Activated T-helper 17 cell treated with anti-CD3 and anti-CD28 coated beads, Interleukin-2, amount 50 U/mL, for 72 hours (primary cell): ENCODE data around the gene SHISA7. TPM values are rescaled to one million over a fixed set of nuclear protein-coding genes. Genes with fewer than 3 reads are reported as not detected.

ENCODE experiments used
- total RNA-seq, 2 donors: library from RNA; stranded (reverse); gene quantifications; one replicate each; pipeline ENCODE4 v1.2.3, GENCODE V29; 2022

SHISA7 gene
- total RNA-seq, 2 donors from 2014 or later = 0.11 TPM; not detected in 1

Other genes with a start within 250 kb of the SHISA7 start
- gene PTPRH, start 233.8 kb downstream of the SHISA7 start, total RNA-seq = not detected
- 10 to 100 TPM in 1 of 2 donors, 1 to 10 TPM in 1; 8.5 to 11.3 TPM for gene TMEM86B, start 214.5 kb downstream of the SHISA7 start, total RNA-seq
- 100 to 1,000 TPM; 156 to 319 TPM for gene PPP6R1, start 184.3 kb downstream of the SHISA7 start, total RNA-seq
- gene HSPBP1, start 163.2 kb downstream of the SHISA7 start, total RNA-seq = 10 to 100 TPM; 20.8 to 56.6 TPM
- gene BRSK1, start 159.3 kb downstream of the SHISA7 start, total RNA-seq = 10 to 100 TPM in 1 of 2 donors, 1 to 10 TPM in 1; 6.3 to 13.7 TPM
- under 1 TPM; 0.39 to 0.56 TPM for gene TMEM150B, start 118.0 kb downstream of the SHISA7 start, total RNA-seq
- gene KMT5C, start 103.4 kb downstream of the SHISA7 start, total RNA-seq = 10 to 100 TPM; 15.6 to 25.3 TPM
- under 1 TPM; 0.15 to 0.50 TPM for gene COX6B2, start 88.6 kb downstream of the SHISA7 start, total RNA-seq
- gene GARIN5B, start 80.0 kb downstream of the SHISA7 start, total RNA-seq = not detected
- under 1 TPM; 0.15 to 0.95 TPM for gene IL11, start 72.8 kb downstream of the SHISA7 start, total RNA-seq
- gene TMEM190, start 66.5 kb downstream of the SHISA7 start, total RNA-seq = not detected
- gene TMEM238, start 59.0 kb downstream of the SHISA7 start, total RNA-seq = 10 to 100 TPM in 1 of 2 donors, 1 to 10 TPM in 1; 7.2 to 11.5 TPM
- 1,000 to 10,000 TPM; 2,155 to 2,438 TPM for gene RPL28, start 57.4 kb downstream of the SHISA7 start, total RNA-seq
- gene UBE2S, start 35.5 kb downstream of the SHISA7 start, total RNA-seq = 100 to 1,000 TPM; 183 to 343 TPM
- 10 to 100 TPM; 21.2 to 39.5 TPM for gene ISOC2, start 18.3 kb upstream of the SHISA7 start, total RNA-seq
- not detected for gene C19orf85, start 21.5 kb upstream of the SHISA7 start, total RNA-seq
- 10 to 100 TPM; 11.1 to 11.3 TPM for gene ZNF628, start 33.3 kb upstream of the SHISA7 start, total RNA-seq
- gene NAT14, start 41.9 kb upstream of the SHISA7 start, total RNA-seq = 10 to 100 TPM in 1 of 2 donors, 1 to 10 TPM in 1; 7.1 to 12.3 TPM
- gene SSC5D, start 45.1 kb upstream of the SHISA7 start, total RNA-seq = under 1 TPM; 0.41 to 0.69 TPM
- gene SBK2, start 93.8 kb upstream of the SHISA7 start, total RNA-seq = not detected
- gene SBK3, start 102.2 kb upstream of the SHISA7 start, total RNA-seq = not detected
- 1 to 10 TPM; 4.7 to 6.5 TPM for gene ZNF579, start 137.5 kb upstream of the SHISA7 start, total RNA-seq
- gene FIZ1, start 156.2 kb upstream of the SHISA7 start, total RNA-seq = 10 to 100 TPM in 1 of 2 donors, 1 to 10 TPM in 1; 8.7 to 12.9 TPM
- gene ZNF524, start 157.0 kb upstream of the SHISA7 start, total RNA-seq = 10 to 100 TPM; 20.1 to 25.3 TPM
- gene ZNF865, start 162.3 kb upstream of the SHISA7 start, total RNA-seq = 10 to 100 TPM; 11.9 to 13.2 TPM
- gene ZNF784, start 181.3 kb upstream of the SHISA7 start, total RNA-seq = 1 to 10 TPM; 4.6 to 5.3 TPM
- 10 to 100 TPM; 21.9 to 22.2 TPM for gene ZNF580, start 197.7 kb upstream of the SHISA7 start, total RNA-seq
- gene ZNF581, start 200.3 kb upstream of the SHISA7 start, total RNA-seq = 10 to 100 TPM; 26.4 to 35.6 TPM
- 1 to 10 TPM; 2.4 to 2.6 TPM for gene CCDC106, start 204.9 kb upstream of the SHISA7 start, total RNA-seq
- gene U2AF2, start 211.7 kb upstream of the SHISA7 start, total RNA-seq = 100 to 1,000 TPM; 254 to 333 TPM
- 10 to 100 TPM; 29.2 to 45.1 TPM for gene EPN1, start 231.9 kb upstream of the SHISA7 start, total RNA-seq